Hepatocyte (in vitro differentiated cells): ENCODE data around the gene SIGLEC1. TPM values are rescaled to one million over a fixed set of nuclear protein-coding genes. Genes with fewer than 3 reads are reported as not detected.

ENCODE experiments used
- DNase-seq: peaks from one replicate; pipeline ENCODE4 v3.0.0-alpha.2; 2016; ENCODE audit warnings: low spot score
- H2AFZ ChIP-seq: fragments of 200-600 bp; sonication (generic); 2 replicates; pipeline ENCODE4 v1.6.0; 2016; ENCODE audit warnings: antibody characterized with exemption, mild to moderate bottlenecking
- H3K27ac ChIP-seq: fragments of 200-600 bp; sonication (generic); 2 replicates; pipeline ENCODE4 v1.5.1; 2016; ENCODE audit warnings: mild to moderate bottlenecking
- H3K27me3 ChIP-seq: fragments of 200-600 bp; sonication (generic); 2 replicates; pipeline ENCODE4 v1.6.1; 2016
- H3K36me3 ChIP-seq: fragments of 200-600 bp; sonication (generic); replicated peaks from 2 replicates; pipeline ENCODE4 v1.5.1; 2016; ENCODE audit warnings: low read depth; ENCODE audit not compliant: insufficient read depth
- H3K4me1 ChIP-seq: fragments of 200-600 bp; sonication (generic); 2 replicates; pipeline ENCODE4 v1.5.1; 2016; ENCODE audit warnings: mild to moderate bottlenecking, moderate library complexity; ENCODE audit not compliant: insufficient read depth
- H3K4me2 ChIP-seq: fragments of 200-600 bp; sonication (generic); 2 replicates; pipeline ENCODE4 v1.6.0; 2016
- H3K4me3 ChIP-seq: fragments of 200-600 bp; sonication (generic); 2 replicates; pipeline ENCODE4 v1.5.1; 2016; ENCODE audit warnings: mild to moderate bottlenecking
- H3K79me2 ChIP-seq: fragments of 200-600 bp; sonication (generic); 2 replicates; pipeline ENCODE4 v1.6.0; 2017; ENCODE audit warnings: mild to moderate bottlenecking
- H3K9me2 ChIP-seq: fragments of 200-600 bp; sonication (generic); replicated peaks from 2 replicates; pipeline ENCODE4 v1.6.0; 2017; ENCODE audit warnings: mild to moderate bottlenecking; ENCODE audit not compliant: insufficient read depth
- H3K9me3 ChIP-seq: fragments of 200-600 bp; sonication (generic); 2 replicates; pipeline ENCODE4 v1.5.1; 2016; ENCODE audit warnings: low read depth, mild to moderate bottlenecking
- H4K20me1 ChIP-seq: fragments of 200-600 bp; sonication (generic); 2 replicates; pipeline ENCODE4 v1.6.0; 2016; ENCODE audit warnings: mild to moderate bottlenecking; ENCODE audit not compliant: insufficient read depth, poor library complexity, severe bottlenecking
- EZH2 ChIP-seq: fragments of 200-600 bp; sonication (generic); IDR thresholded peaks from 2 replicates; pipeline ENCODE4 v1.6.1; 2016; ENCODE audit warnings: antibody characterized with exemption, mild to moderate bottlenecking, borderline replicate concordance
- EZH2phosphoT487 ChIP-seq: fragments of 200-600 bp; sonication (generic); IDR thresholded peaks from one replicate; pipeline ENCODE4 v1.6.1; 2018; ENCODE audit warnings: antibody characterized with exemption, mild to moderate bottlenecking, low read depth, moderate library complexity; ENCODE audit not compliant: unreplicated experiment, severe bottlenecking
- WGBS: methylation state at CpG from one replicate; pipeline ENCODE4 v1.1.6; 2016; ENCODE audit warnings: low lambda C conversion rate; ENCODE audit errors: missing lambda C conversion rate; 5-methylcytosine and 5-hydroxymethylcytosine counted together
- polyA plus RNA-seq: library from polyadenylated mRNA; unstranded; fragments of >200 nt; fragmentation: Nextera tagmentation; extraction: Ambion mirVana; gene quantifications from 2 replicates; pipeline ENCODE4 v1.2.1, GENCODE V29; 2016
- total RNA-seq: library from RNA; depleted of rRNA; stranded (reverse); fragments of >200 nt; gene quantifications from 2 replicates; pipeline ENCODE4 v1.2.3, GENCODE V29; 2014
- TF ChIP-seq, protein P1 (sequence below): fragments of 200-600 bp; sonication (generic); IDR thresholded peaks from 2 replicates; pipeline ENCODE4 v1.5.1; 2016; ENCODE audit warnings: antibody characterized with exemption, mild to moderate bottlenecking; ENCODE audit not compliant: poor library complexity

The SIGLEC1 gene
- total and polyA plus RNA-seq, 2 experiments from 2014 or later = 0.11 to 0.23 TPM

DNA sequence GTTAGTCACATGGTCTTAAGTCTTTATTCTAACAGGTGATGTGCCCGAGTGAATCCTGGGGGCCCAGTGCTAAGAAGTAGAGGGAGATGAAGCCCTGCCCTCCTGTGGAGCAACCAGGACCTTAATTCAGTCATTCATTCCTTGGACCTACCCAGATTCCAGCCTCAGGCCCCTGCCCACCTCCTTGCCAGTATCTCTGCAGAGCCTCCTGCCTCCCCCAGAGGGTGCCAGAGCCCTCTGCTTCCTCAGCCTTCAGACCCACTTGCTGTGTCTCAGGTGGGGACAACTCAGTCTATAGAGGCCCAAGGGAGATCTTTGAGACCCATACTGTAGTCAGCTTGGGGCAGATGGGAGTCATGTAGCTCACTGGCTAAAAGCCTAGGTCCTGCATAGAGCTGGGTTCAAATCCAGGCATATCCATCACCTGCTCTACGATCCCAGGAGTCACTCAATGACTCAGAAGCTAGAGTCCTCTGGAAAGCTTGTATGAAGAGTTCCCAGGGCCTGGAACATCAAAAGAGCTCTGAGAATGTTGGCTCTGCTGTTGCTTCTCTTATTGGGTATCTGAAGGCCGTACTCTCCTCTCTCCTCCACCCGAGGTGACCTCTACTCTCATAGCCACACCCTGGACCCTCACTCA is 3.9 kb upstream of the SIGLEC1 start:
- Histone ChIP-seq H3K4me3 (no peak overlapping the region), H3K9me2 (no peaks in the 10 kb centered on the region), H2AFZ (no peak overlapping the region), H4K20me1 (no peaks in the 10 kb centered on the region), H3K27me3 (peaks cover 5% of the 10 kb centered on the region), H3K4me2 (no peak overlapping the region), H3K4me1 (no peaks in the 10 kb centered on the region), H3K9me3 (no peaks in the 10 kb centered on the region), H3K79me2 (no peaks in the 10 kb centered on the region), H3K27ac (no peak overlapping the region), H3K36me3 (no peaks in the 10 kb centered on the region)
- WGBS = 68% methylated on average over 4 of the region's 4 CpGs
- no peak for TF ChIP-seq EZH2
- TF ChIP-seq, protein P1, sequence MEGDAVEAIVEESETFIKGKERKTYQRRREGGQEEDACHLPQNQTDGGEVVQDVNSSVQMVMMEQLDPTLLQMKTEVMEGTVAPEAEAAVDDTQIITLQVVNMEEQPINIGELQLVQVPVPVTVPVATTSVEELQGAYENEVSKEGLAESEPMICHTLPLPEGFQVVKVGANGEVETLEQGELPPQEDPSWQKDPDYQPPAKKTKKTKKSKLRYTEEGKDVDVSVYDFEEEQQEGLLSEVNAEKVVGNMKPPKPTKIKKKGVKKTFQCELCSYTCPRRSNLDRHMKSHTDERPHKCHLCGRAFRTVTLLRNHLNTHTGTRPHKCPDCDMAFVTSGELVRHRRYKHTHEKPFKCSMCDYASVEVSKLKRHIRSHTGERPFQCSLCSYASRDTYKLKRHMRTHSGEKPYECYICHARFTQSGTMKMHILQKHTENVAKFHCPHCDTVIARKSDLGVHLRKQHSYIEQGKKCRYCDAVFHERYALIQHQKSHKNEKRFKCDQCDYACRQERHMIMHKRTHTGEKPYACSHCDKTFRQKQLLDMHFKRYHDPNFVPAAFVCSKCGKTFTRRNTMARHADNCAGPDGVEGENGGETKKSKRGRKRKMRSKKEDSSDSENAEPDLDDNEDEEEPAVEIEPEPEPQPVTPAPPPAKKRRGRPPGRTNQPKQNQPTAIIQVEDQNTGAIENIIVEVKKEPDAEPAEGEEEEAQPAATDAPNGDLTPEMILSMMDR = peak; percentile 75
- peak; percentile 73 for DNase-seq

DNA sequence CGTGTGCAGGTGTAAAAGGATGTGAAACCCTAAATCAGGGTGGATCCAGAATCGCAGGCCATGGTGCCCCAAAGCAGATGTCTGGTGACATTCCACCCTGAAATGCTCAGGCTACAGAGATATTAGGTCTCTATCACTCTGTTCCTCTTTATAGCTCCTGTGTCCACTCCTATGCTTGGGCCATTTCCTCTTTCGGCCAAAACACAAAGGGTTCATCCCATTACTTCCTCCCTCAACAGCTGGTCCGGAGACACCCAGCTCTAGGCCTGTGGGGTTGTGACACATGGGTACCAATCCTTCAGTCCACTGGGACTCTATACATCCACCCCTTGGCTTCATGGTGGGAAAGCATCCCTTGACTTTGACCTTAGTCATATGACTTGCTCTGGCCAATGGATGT is 1.7 kb upstream of the SIGLEC1 start:
- DNase-seq = no peak
- no peak overlapping the region for H3K27ac ChIP-seq

DNA sequence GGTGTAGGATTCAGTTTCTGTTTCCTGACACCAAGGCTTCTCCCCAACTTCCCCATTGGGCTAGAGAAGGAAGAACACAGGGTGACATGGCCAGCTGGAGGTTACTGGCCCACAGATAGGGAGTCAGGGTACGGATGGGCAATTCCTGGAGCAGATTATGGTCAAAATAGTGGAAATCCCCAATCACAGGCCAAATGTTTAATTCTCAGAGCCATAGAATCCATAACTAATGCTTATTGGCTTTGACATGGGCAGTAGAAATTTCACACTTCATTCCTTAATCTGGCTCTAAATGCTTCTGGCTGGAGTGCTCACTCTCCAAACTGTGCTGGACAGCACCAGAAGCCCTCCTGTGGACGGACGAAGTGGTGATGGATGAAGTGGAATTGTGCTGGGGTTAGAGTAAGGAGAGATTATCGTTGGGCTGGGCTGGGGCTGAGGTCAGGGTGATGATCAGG is 887 bp downstream of the SIGLEC1 start:
- no peaks in the 10 kb centered on the region for H3K36me3 ChIP-seq
- TF ChIP-seq EZH2phosphoT487 (no peak), EZH2 (no peak)
- TF ChIP-seq, protein P1 = no peak
- H3K27ac ChIP-seq = no peak overlapping the region
- no peak overlapping the region for H2AFZ ChIP-seq
- H3K9me3 ChIP-seq = no peaks in the 10 kb centered on the region
- no peak overlapping the region for H3K4me3 ChIP-seq
- H3K9me2 ChIP-seq = no peaks in the 10 kb centered on the region
- no peaks in the 10 kb centered on the region for H4K20me1 ChIP-seq
- no peaks in the 10 kb centered on the region for H3K4me1 ChIP-seq
- no peaks in the 10 kb centered on the region for H3K79me2 ChIP-seq
- no peak overlapping the region for H3K4me2 ChIP-seq
- no peaks in the 10 kb centered on the region for H3K27me3 ChIP-seq
- no peak for DNase-seq
- 84% methylated on average over 4 of the region's 4 CpGs for WGBS

More for the DNA sequence above, 1.7 kb upstream of the SIGLEC1 start:
- Histone ChIP-seq H3K4me2 (no peak overlapping the region), H3K9me2 (no peaks in the 10 kb centered on the region), H2AFZ (no peak overlapping the region), H3K9me3 (no peaks in the 10 kb centered on the region), H3K4me1 (no peaks in the 10 kb centered on the region), H3K79me2 (no peaks in the 10 kb centered on the region), H3K27me3 (no peaks in the 10 kb centered on the region), H4K20me1 (no peaks in the 10 kb centered on the region), H3K36me3 (no peaks in the 10 kb centered on the region), H3K4me3 (no peak overlapping the region)
- TF ChIP-seq EZH2 (no peak), EZH2phosphoT487 (no peak)
- TF ChIP-seq, protein P1 = no peak
- 93% methylated on average over 4 of the region's 4 CpGs for WGBS
